GM20000 (cell line): ENCODE measurements around the gene CNST.

Experiments used
- DNase-seq: peaks from one replicate; pipeline ENCODE4 v3.0.0; 2012; ENCODE audit warnings: low spot score
- TF ChIP-seq, protein P1 (sequence below): IDR thresholded peaks from 2 replicates; pipeline ENCODE4 v1.5.1; 2012; ENCODE audit warnings: mild to moderate bottlenecking, control low read depth; ENCODE audit errors: extremely low read depth, missing control alignments

Gene CNST

DNA sequence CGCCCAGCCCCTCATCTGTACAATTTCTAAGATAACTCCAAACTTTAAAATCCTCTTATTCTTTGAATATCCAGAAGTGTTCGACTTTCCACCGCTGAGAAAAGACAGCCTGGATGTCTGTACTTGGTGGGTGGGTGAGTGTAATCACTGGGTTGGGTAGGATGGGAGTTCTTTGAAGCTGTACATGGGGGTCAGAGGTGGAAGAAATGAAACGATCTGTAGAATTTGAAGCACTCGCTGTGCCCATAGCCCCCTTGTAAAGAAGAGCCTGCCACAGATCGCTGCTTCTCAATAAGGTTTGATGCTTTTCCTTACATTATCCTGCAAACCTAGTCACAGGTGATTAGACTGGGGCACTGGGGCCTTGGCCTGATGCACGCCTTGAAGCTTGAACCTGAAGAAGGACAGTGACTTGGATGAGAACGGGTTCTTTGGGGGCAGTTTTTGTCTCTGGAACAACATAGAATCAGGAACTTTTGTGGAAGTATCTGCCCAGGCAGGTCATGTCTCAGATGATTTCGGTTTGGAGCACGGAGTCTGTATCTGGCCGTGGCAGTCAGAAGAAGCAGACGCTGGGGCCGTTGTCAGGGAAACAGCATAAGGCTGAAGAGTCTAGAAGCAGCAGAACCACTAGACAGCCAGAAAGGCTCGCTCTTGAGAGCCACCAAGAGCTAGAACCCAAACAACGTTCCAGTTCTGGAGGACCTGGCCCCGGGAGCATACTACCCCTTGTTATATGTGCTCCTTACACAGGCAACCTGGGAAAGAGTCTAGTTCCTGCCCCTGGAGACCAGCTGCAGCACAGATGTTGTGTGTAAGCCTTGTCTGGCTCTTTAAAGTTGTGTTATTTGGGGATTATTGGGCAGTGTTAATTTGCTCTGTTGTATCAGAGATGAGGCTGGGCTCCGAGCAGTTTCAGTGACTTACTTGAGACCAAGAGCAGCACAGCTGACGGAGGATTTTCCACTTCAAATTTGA is 112.8 kb downstream of the CNST start:
- no peak for DNase-seq
- TF ChIP-seq, protein P1, sequence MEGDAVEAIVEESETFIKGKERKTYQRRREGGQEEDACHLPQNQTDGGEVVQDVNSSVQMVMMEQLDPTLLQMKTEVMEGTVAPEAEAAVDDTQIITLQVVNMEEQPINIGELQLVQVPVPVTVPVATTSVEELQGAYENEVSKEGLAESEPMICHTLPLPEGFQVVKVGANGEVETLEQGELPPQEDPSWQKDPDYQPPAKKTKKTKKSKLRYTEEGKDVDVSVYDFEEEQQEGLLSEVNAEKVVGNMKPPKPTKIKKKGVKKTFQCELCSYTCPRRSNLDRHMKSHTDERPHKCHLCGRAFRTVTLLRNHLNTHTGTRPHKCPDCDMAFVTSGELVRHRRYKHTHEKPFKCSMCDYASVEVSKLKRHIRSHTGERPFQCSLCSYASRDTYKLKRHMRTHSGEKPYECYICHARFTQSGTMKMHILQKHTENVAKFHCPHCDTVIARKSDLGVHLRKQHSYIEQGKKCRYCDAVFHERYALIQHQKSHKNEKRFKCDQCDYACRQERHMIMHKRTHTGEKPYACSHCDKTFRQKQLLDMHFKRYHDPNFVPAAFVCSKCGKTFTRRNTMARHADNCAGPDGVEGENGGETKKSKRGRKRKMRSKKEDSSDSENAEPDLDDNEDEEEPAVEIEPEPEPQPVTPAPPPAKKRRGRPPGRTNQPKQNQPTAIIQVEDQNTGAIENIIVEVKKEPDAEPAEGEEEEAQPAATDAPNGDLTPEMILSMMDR: no peak

DNA sequence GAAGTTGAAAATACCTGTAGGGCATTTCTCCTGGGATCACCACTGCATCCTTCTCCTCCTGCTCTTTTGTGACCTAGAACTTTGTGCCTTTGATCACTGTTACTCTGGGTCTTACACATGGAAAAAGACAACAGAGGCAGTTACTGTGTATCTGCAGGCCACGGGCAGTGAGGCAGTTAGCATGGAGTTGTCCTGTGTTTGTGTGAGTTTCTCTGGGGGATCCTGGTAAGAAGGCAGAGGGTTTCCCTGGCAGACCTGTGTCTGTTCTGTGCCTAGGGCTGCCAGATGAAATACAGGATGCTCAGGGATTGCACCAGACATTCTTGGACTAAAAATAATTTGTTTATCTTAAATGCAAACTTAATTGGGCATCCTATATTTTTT is 113.5 kb downstream of the CNST start:
- TF ChIP-seq, protein P1: no peak

DNA sequence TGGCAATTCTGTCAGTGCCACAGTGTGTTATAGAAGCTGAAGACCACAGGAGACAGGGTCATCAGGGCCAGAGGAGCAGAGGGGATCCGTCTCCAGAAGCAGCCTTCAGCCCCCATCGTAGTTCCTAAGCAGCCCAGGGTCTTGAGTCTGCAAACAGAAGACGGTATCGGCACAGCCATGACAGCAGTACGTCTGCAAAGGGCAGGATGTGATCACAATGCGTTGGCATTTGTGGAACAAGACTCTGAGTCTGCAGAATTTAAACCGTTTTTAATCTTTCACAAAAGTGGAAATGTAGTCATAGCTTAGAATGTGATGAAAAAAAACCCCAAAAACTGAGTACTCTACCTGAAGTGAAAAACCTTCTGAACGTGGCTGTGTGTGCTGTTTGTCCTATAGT is 113.9 kb downstream of the CNST start:
- TF ChIP-seq, protein P1: no peak
- DNase-seq: no peak

More for the DNA sequence above, 113.5 kb downstream of the CNST start:
- DNase-seq: no peak

DNA sequence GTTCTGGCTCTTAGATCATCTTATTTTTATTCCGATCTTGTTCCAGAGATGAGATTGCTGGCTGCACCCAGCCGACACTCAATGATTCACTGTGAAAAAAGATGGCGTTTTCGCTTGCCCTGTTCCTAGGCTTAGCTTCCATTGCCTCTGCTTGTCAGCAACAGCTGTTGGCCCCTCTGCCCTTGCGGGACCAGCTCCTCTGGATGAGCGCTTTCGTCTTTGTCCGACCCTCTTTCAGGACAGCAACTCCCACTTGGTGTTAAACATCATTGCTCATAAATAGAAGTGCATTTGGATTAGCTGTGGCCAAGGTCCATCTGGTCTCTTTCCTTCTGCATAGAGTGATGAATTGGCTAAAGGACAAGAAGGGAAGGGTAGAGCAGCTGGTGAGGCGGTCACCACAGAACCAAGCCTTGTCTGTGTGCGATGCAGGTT is 114.5 kb downstream of the CNST start:
- TF ChIP-seq, protein P1: no peak

DNA sequence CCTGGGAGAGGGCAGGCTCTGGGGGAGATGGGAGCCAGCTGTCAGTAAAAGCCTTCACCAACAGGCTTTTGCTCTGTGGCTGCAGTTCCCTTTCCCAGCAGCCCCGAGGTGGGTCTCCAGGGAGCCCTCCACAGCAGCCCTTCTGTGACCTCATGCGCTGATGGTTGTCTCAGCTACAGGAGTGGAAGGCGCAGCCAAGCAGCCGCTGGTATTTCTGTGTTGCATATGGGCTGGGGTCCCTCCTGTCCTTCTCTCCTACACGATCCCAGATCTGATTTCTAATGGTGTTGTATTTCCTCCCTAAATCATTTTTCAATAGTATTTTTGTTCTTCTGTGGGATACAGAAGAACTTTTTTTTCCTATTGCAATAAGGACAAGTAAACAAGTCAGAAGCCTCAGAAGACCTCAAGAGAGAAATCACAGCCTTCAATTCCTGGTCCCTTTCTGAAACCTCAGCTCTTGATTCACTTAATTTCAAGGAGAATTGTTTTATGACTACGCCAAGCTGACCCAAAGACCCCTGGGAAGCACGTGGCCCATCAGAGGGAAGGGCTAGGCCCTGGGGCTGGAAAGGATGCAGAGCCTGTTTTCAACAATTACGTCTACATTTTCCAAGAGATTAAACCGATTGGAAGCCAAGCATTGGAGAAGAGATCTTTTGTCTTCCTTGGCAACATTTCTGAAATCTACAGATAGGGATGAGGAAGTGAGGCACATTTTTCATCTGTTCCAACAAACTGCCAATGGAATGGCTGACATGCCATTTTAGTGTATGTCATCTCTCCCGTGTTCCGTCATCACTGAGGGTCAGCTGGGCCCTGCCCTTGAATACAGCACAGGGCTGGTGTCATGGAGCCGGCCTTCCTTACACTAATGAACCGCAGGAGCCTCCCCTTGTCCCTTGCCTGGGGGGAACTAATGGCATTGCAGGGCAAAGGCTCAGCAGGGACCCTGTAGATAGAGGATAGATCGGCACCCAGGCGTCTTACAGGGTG is 115.9 kb downstream of the CNST start:
- DNase-seq: no peak
- TF ChIP-seq, protein P1: no peak

More for the DNA sequence above, 114.5 kb downstream of the CNST start:
- DNase-seq: no peak

DNA sequence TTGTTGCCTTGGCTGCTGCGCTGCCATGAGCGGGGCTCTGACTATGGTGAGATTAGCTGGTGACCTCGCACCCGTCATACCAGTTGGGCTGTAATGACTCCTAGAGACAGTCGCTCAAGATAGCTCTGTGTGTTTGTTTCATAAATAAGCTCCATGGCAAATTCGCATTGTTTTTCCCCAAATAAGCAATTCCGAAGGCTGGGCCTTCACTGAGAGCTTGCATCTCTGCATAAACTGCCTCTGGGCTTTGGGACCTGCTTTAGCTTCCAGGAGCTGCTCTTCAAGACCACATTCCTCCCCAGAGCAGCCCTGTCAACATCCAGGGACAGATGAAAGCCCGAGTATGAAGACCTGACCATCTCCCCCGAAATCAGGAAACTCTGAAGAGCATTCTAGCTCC is 117.3 kb downstream of the CNST start:
- DNase-seq: no peak
- TF ChIP-seq, protein P1: no peak
